ENCODE measurements around the gene SRCIN1.

The SRCIN1 gene

GRCh38 chr17:38547444-38547843, 58.3 kb downstream of the SRCIN1 start:
- Histone ChIP-seq H3K4me3 (ENCODE audit: low read depth, low read length) (no peak overlapping the region), H3K27me3 (ENCODE audit: control insufficient read depth, insufficient read depth, low read length) (no peaks in the 10 kb centered on the region; the same call in 1 of the 2 replicates)

GRCh38 chr17:38546396-38546795, 59.4 kb downstream of the SRCIN1 start:
- Histone ChIP-seq H3K27ac (ENCODE audit: low read depth, low read length) (no peak overlapping the region), H3K27me3 (ENCODE audit: control insufficient read depth, insufficient read depth, low read length) (no peaks in the 10 kb centered on the region; the same call in 1 of the 2 replicates), H3K9ac (ENCODE audit: low read length) (no peak overlapping the region), H3K4me3 (ENCODE audit: low read depth, low read length) (no peak overlapping the region), H3K36me3 (ENCODE audit: control insufficient read depth, insufficient read depth, low read length) (no peaks in the 10 kb centered on the region), H3K4me1 (ENCODE audit: control insufficient read depth, insufficient read depth, low read length) (peaks cover 5% of the 10 kb centered on the region; the same call in 1 of the 2 replicates), H3K9me3 (ENCODE audit: control insufficient read depth, insufficient read depth, low read depth, low read length) (no peaks in the 10 kb centered on the region)

More at GRCh38 chr17:38547444-38547843, 58.3 kb downstream of the SRCIN1 start:
- H3K9ac ChIP-seq (ENCODE audit: low read length) = no peak overlapping the region
- peaks cover 5% of the 10 kb centered on the region; the same call in 1 of the 2 replicates for H3K4me1 ChIP-seq (ENCODE audit: control insufficient read depth, insufficient read depth, low read length)
- H3K27ac ChIP-seq (ENCODE audit: low read depth, low read length) = no peak overlapping the region
- no peaks in the 10 kb centered on the region for H3K9me3 ChIP-seq (ENCODE audit: control insufficient read depth, insufficient read depth, low read depth, low read length)
- H3K36me3 ChIP-seq (ENCODE audit: control insufficient read depth, insufficient read depth, low read length) = no peaks in the 10 kb centered on the region

- Histone ChIP-seq H3K4me1 (ENCODE audit: control insufficient read depth, insufficient read depth, low read length) (peaks cover 5% of the 10 kb centered on the region; the same call in 1 of the 2 replicates), H3K9ac (ENCODE audit: low read length) (no peak overlapping the region), H3K27me3 (ENCODE audit: control insufficient read depth, insufficient read depth, low read length) (no peaks in the 10 kb centered on the region; the same call in 1 of the 2 replicates), H3K4me3 (ENCODE audit: low read depth, low read length) (no peak overlapping the region), H3K27ac (ENCODE audit: low read depth, low read length) (no peak overlapping the region), H3K36me3 (ENCODE audit: control insufficient read depth, insufficient read depth, low read length) (no peaks in the 10 kb centered on the region), H3K9me3 (ENCODE audit: control insufficient read depth, insufficient read depth, low read depth, low read length) (no peaks in the 10 kb centered on the region)
These were observed 60.1 kb downstream of the SRCIN1 start for GRCh38 chr17:38545531-38546225.

GRCh38 chr17:38544839-38545209, 60.9 kb downstream of the SRCIN1 start:
- Histone ChIP-seq H3K36me3 (ENCODE audit: control insufficient read depth, insufficient read depth, low read length) (no peaks in the 10 kb centered on the region), H3K9ac (ENCODE audit: low read length) (no peak overlapping the region), H3K27ac (ENCODE audit: low read depth, low read length) (no peak overlapping the region), H3K9me3 (ENCODE audit: control insufficient read depth, insufficient read depth, low read depth, low read length) (no peaks in the 10 kb centered on the region), H3K4me1 (ENCODE audit: control insufficient read depth, insufficient read depth, low read length) (peaks cover 5% of the 10 kb centered on the region; the same call in 1 of the 2 replicates), H3K4me3 (ENCODE audit: low read depth, low read length) (no peak overlapping the region), H3K27me3 (ENCODE audit: control insufficient read depth, insufficient read depth, low read length) (no peaks in the 10 kb centered on the region; the same call in 1 of the 2 replicates)

- Histone ChIP-seq H3K36me3 (ENCODE audit: control insufficient read depth, insufficient read depth, low read length) (no peaks in the 10 kb centered on the region), H3K27ac (ENCODE audit: low read depth, low read length) (no peak overlapping the region), H3K27me3 (ENCODE audit: control insufficient read depth, insufficient read depth, low read length) (no peaks in the 10 kb centered on the region; the same call in 1 of the 2 replicates), H3K4me1 (ENCODE audit: control insufficient read depth, insufficient read depth, low read length) (peaks cover 5% of the 10 kb centered on the region; the same call in 1 of the 2 replicates), H3K9me3 (ENCODE audit: control insufficient read depth, insufficient read depth, low read depth, low read length) (no peaks in the 10 kb centered on the region), H3K9ac (ENCODE audit: low read length) (no peak overlapping the region), H3K4me3 (ENCODE audit: low read depth, low read length) (no peak overlapping the region)
These were observed 61.4 kb downstream of the SRCIN1 start for GRCh38 chr17:38544175-38544838.

GRCh38 chr17:38543403-38544174, 62.2 kb downstream of the SRCIN1 start:
- Histone ChIP-seq H3K4me3 (ENCODE audit: low read depth, low read length) (no peak overlapping the region), H3K4me1 (ENCODE audit: control insufficient read depth, insufficient read depth, low read length) (peaks cover 5% of the 10 kb centered on the region; the same call in 1 of the 2 replicates), H3K27me3 (ENCODE audit: control insufficient read depth, insufficient read depth, low read length) (no peaks in the 10 kb centered on the region; the same call in 1 of the 2 replicates), H3K9ac (ENCODE audit: low read length) (no peak overlapping the region), H3K9me3 (ENCODE audit: control insufficient read depth, insufficient read depth, low read depth, low read length) (no peaks in the 10 kb centered on the region), H3K36me3 (ENCODE audit: control insufficient read depth, insufficient read depth, low read length) (no peaks in the 10 kb centered on the region), H3K27ac (ENCODE audit: low read depth, low read length) (no peak overlapping the region)

- H3K9me3 ChIP-seq (ENCODE audit: control insufficient read depth, insufficient read depth, low read depth, low read length) = no peaks in the 10 kb centered on the region
- H3K27ac ChIP-seq (ENCODE audit: low read depth, low read length) = no peak overlapping the region
- no peaks in the 10 kb centered on the region; the same call in 1 of the 2 replicates for H3K27me3 ChIP-seq (ENCODE audit: control insufficient read depth, insufficient read depth, low read length)
- no peaks in the 10 kb centered on the region for H3K36me3 ChIP-seq (ENCODE audit: control insufficient read depth, insufficient read depth, low read length)
- no peak overlapping the region for H3K9ac ChIP-seq (ENCODE audit: low read length)
- H3K4me3 ChIP-seq (ENCODE audit: low read depth, low read length) = no peak overlapping the region
- peaks cover 5% of the 10 kb centered on the region; the same call in 1 of the 2 replicates for H3K4me1 ChIP-seq (ENCODE audit: control insufficient read depth, insufficient read depth, low read length)
These were observed 63.5 kb downstream of the SRCIN1 start for GRCh38 chr17:38542286-38542685.

- H3K4me3 ChIP-seq (ENCODE audit: low read depth, low read length) = no peak overlapping the region
- H3K27me3 ChIP-seq (ENCODE audit: control insufficient read depth, insufficient read depth, low read length) = no peaks in the 10 kb centered on the region
- no peaks in the 10 kb centered on the region for H3K9me3 ChIP-seq (ENCODE audit: control insufficient read depth, insufficient read depth, low read depth, low read length)
- peaks cover 5% of the 10 kb centered on the region; the same call in 1 of the 2 replicates for H3K4me1 ChIP-seq (ENCODE audit: control insufficient read depth, insufficient read depth, low read length)
- no peak overlapping the region for H3K27ac ChIP-seq (ENCODE audit: low read depth, low read length)
- no peak overlapping the region for H3K9ac ChIP-seq (ENCODE audit: low read length)
- no peaks in the 10 kb centered on the region for H3K36me3 ChIP-seq (ENCODE audit: control insufficient read depth, insufficient read depth, low read length)
These were observed 64.5 kb downstream of the SRCIN1 start for GRCh38 chr17:38541281-38541680.

- Histone ChIP-seq H3K9ac (ENCODE audit: low read length) (no peak overlapping the region), H3K9me3 (ENCODE audit: control insufficient read depth, insufficient read depth, low read depth, low read length) (no peaks in the 10 kb centered on the region), H3K4me3 (ENCODE audit: low read depth, low read length) (no peak overlapping the region), H3K27ac (ENCODE audit: low read depth, low read length) (no peak overlapping the region), H3K36me3 (ENCODE audit: control insufficient read depth, insufficient read depth, low read length) (no peaks in the 10 kb centered on the region), H3K27me3 (ENCODE audit: control insufficient read depth, insufficient read depth, low read length) (no peaks in the 10 kb centered on the region), H3K4me1 (ENCODE audit: control insufficient read depth, insufficient read depth, low read length) (peaks cover 5% of the 10 kb centered on the region; the same call in 1 of the 2 replicates)
These were observed 65.2 kb downstream of the SRCIN1 start for GRCh38 chr17:38540514-38541045.

- H3K4me1 ChIP-seq (ENCODE audit: control insufficient read depth, insufficient read depth, low read length) = peaks cover 6% of the 10 kb centered on the region; the same call in 1 of the 2 replicates
- no peaks in the 10 kb centered on the region for H3K9me3 ChIP-seq (ENCODE audit: control insufficient read depth, insufficient read depth, low read depth, low read length)
- H3K27ac ChIP-seq (ENCODE audit: low read depth, low read length) = no peak overlapping the region
- H3K36me3 ChIP-seq (ENCODE audit: control insufficient read depth, insufficient read depth, low read length) = no peaks in the 10 kb centered on the region
- H3K9ac ChIP-seq (ENCODE audit: low read length) = no peak overlapping the region
- H3K4me3 ChIP-seq (ENCODE audit: low read depth, low read length) = no peak overlapping the region
- no peaks in the 10 kb centered on the region for H3K27me3 ChIP-seq (ENCODE audit: control insufficient read depth, insufficient read depth, low read length)
These were observed 66.4 kb downstream of the SRCIN1 start for GRCh38 chr17:38539386-38539785.
